Adrenal gland (tissue), 5 donors: ENCODE results near the gene MFSD11.

ENCODE experiments used
- CTCF ChIP-seq, 6 experiments: fragments of 450-650 bp in 4 of 6; fragments of 200-600 bp in 2 of 6; sonication (generic) in 1 of 6; IDR thresholded peaks; 1 replicate in 5 of 6; 2 replicates in 1 of 6; pipeline versions ENCODE4 v1.5.1 to v1.8.0; 2016 to 2021; ENCODE audit warnings: antibody characterized with exemption in 6 of 6, mild to moderate bottlenecking in 2 of 6, moderate library complexity in 1 of 6
- POLR2A ChIP-seq, 2 donors: fragments of 450-650 bp; IDR thresholded peaks; one replicate each; pipeline ENCODE4 v1.6.1; 2017; ENCODE audit warnings: antibody characterized with exemption in 2 of 2, mild to moderate bottlenecking in 2 of 2, moderate library complexity in 1 of 2
- donor health status: DM: no; HTN: no; CAD: no.

GRCh38 chr17:76723812-76724211 lies 14.1 kb upstream of the MFSD11 start:
- TF ChIP-seq CTCF (IDR thresholded peaks at IDR 0.05) (no peak), POLR2A (IDR thresholded peaks at IDR 0.05) (no peak)
